GM12878 (cell line): ENCODE results near the gene PLXND1. TPM values are rescaled to one million over a fixed set of nuclear protein-coding genes. Genes with fewer than 3 reads are reported as not detected.

Source experiments
- ATAC-seq: fragments of 200-7000 bp; cut with Tn5 transposase; 3 replicates; pipeline ENCODE4 v1.9.1; 2020; ENCODE audit warnings: mild to moderate bottlenecking, moderate library complexity
- BruUV-seq: library from RNA; stranded (reverse); fragments of 400-500 nt; replicated peaks from 2 replicates; lab custom pipeline; 2021; lab: Mats Ljungman, UMichigan
- CTCF ChIA-PET: fragments of 300-600 bp; sonication (Branson Sonifier 250); formaldehyde crosslinking; extraction: SDS; loops from one replicate; lab custom pipeline; 2021; ENCODE audit warnings: inconsistent platforms; lab: Yijun Ruan, JAX
- POLR2A ChIA-PET: fragments of 350-600 bp; formaldehyde crosslinking; extraction: SDS; loops from one replicate; lab custom pipeline; 2021; ENCODE audit warnings: inconsistent platforms; lab: Charles Lee
- RAD21 ChIA-PET: fragments of 300-600 bp; sonication (Branson Sonifier 250); formaldehyde crosslinking; loops from one replicate; lab custom pipeline; 2023; ENCODE audit warnings: antibody characterized with exemption; ENCODE audit not compliant: unreplicated experiment; lab: Charles Lee
- SMC1A ChIA-PET: fragments of 300-600 bp; sonication (Branson Sonifier 250); formaldehyde crosslinking; loops from one replicate; lab custom pipeline; 2023; ENCODE audit not compliant: unreplicated experiment, uncharacterized antibody; lab: Charles Lee
- DNase-seq: peaks from one replicate; pipeline ENCODE4 v3.0.0-alpha.2; 2011; ENCODE audit warnings: low read depth, low spot score
- FAIRE-seq: peaks from 3 replicates; lab custom pipeline; 2011; peaks lifted over from hg19 to GRCh38; lab: Jason Lieb, UNC
- H2AFZ ChIP-seq: 2 replicates; pipeline ENCODE4 v1.6.0; 2011; ENCODE audit warnings: low read depth, low read length, control low read depth; ENCODE audit not compliant: control insufficient read depth
- H3K27ac ChIP-seq: 2 replicates; pipeline ENCODE4 v1.5.1; 2011; ENCODE audit warnings: control low read depth; ENCODE audit not compliant: control insufficient read depth, insufficient read depth
- H3K27me3 ChIP-seq, 2 experiments: replicated peaks in 1 of 2; 2 replicates each; pipeline versions ENCODE4 v1.6.0 to v1.6.1; 2011; ENCODE audit warnings: low read length in 1 of 2; ENCODE audit not compliant: control insufficient read depth in 2 of 2, insufficient read depth in 2 of 2
- H3K36me3 ChIP-seq, 2 experiments: 2 replicates each; pipeline ENCODE4 v1.5.1; 2011; ENCODE audit warnings: low read length in 1 of 2; ENCODE audit not compliant: control insufficient read depth in 2 of 2, insufficient read depth in 2 of 2
- H3K4me1 ChIP-seq: 2 replicates; pipeline ENCODE4 v1.6.1; 2011; ENCODE audit warnings: mild to moderate bottlenecking, low read length, moderate library complexity, mixed read lengths; ENCODE audit not compliant: control insufficient read depth, insufficient read depth
- H3K4me2 ChIP-seq: 2 replicates; pipeline ENCODE4 v1.6.0; 2011; ENCODE audit warnings: control low read depth; ENCODE audit not compliant: control insufficient read depth, insufficient read depth
- H3K4me3 ChIP-seq: fragments of 200-600 bp; sonication (generic); 2 replicates; pipeline ENCODE4 v1.5.1; 2016
- H3K79me2 ChIP-seq: 2 replicates; pipeline ENCODE4 v1.6.0; 2011; ENCODE audit warnings: low read length; ENCODE audit not compliant: control insufficient read depth, insufficient read depth
- H3K9ac ChIP-seq: 2 replicates; pipeline ENCODE4 v1.8.0; 2011; ENCODE audit warnings: low read length, control low read depth, mixed read lengths; ENCODE audit not compliant: control insufficient read depth, insufficient read depth
- H3K9me3 ChIP-seq: replicated peaks from 3 replicates; pipeline ENCODE4 v1.5.1; 2011; ENCODE audit warnings: mild to moderate bottlenecking, low read length; ENCODE audit not compliant: control insufficient read depth, insufficient read depth
- H4K20me1 ChIP-seq: 2 replicates; pipeline ENCODE4 v1.6.0; 2011; ENCODE audit not compliant: control insufficient read depth, insufficient read depth
- CUX1 ChIP-seq: IDR thresholded peaks from 2 replicates; pipeline ENCODE4 v1.6.1; 2012; ENCODE audit warnings: improper control_type of control experiment, low read depth, low read length; ENCODE audit not compliant: insufficient replicate concordance
- FOS ChIP-seq: IDR thresholded peaks from 3 replicates; pipeline ENCODE4 v1.6.1; 2011; ENCODE audit warnings: borderline replicate concordance; ENCODE audit not compliant: insufficient read length; ENCODE audit errors: extremely low read depth
- HDGF ChIP-seq: fragments of 450-650 bp; IDR thresholded peaks from 2 replicates; pipeline ENCODE4 v1.6.1; 2016; ENCODE audit warnings: antibody characterized with exemption
- IRF3 ChIP-seq: fragments of 450-650 bp; IDR thresholded peaks from 2 replicates; pipeline ENCODE4 v1.6.1; 2014; ENCODE audit warnings: mild to moderate bottlenecking
- RAD51 ChIP-seq: fragments of 450-650 bp; IDR thresholded peaks from 2 replicates; pipeline ENCODE4 v1.6.1; 2016; ENCODE audit warnings: moderate library complexity, mild to moderate bottlenecking, inconsistent platforms
- SIN3A ChIP-seq: IDR thresholded peaks from 2 replicates; pipeline ENCODE4 v1.6.1; 2012; ENCODE audit warnings: low read depth, low read length, improper control_type of control experiment
- SKIL ChIP-seq: fragments of 450-650 bp; IDR thresholded peaks from 2 replicates; pipeline ENCODE4 v1.6.1; 2017; ENCODE audit warnings: mild to moderate bottlenecking, low read depth, inconsistent platforms; ENCODE audit not compliant: poor library complexity, severe bottlenecking
- SPI1 ChIP-seq: IDR thresholded peaks from 2 replicates; pipeline ENCODE4 v1.6.1; 2011; ENCODE audit warnings: low read depth, mild to moderate bottlenecking, low read length, moderate library complexity, borderline replicate concordance; ENCODE audit not compliant: insufficient read depth
- SREBF1 ChIP-seq: IDR thresholded peaks from 2 replicates; pipeline ENCODE4 v1.6.1; 2012; ENCODE audit warnings: mild to moderate bottlenecking, low read length
- ZBTB4 ChIP-seq: fragments of 450-650 bp; formaldehyde crosslinking; IDR thresholded peaks from 2 replicates; pipeline ENCODE4 v1.4.0; 2022; ENCODE audit warnings: mild to moderate bottlenecking, moderate library complexity
- ZSCAN29 ChIP-seq: fragments of 450-650 bp; IDR thresholded peaks from 2 replicates; pipeline ENCODE4 v1.6.1; 2017; ENCODE audit warnings: mild to moderate bottlenecking, moderate library complexity
- WGBS: methylation state at CpG from one replicate; pipeline ENCODE4 v1.1.6; 2016; ENCODE audit warnings: low lambda C conversion rate; ENCODE audit not compliant: insufficient replicate concordance, insufficient coverage; ENCODE audit errors: missing lambda C conversion rate; 5-methylcytosine and 5-hydroxymethylcytosine counted together
- in situ Hi-C: fragments of 300-500 bp; cut with MboI; formaldehyde crosslinking; loops from 9 replicates; pipeline ENCODE4 v1.14.3; 2018; ENCODE audit warnings: mixed read lengths
- intact Hi-C: fragments of 100-400 bp; cut with micrococcal nuclease; formaldehyde crosslinking; loops from one replicate; pipeline ENCODE4 v1.14.2; 2022; ENCODE audit not compliant: unreplicated experiment
- polyA plus RNA-seq, 11 experiments: library from polyadenylated mRNA; depleted of rRNA in 4 of 11; unstranded in 6 of 11; stranded (reverse) in 5 of 11; fragments of >200 nt; fragmentation: Nextera tagmentation in 4 of 11; fragmentation: Illumina TruSeq in 1 of 11; extraction: Ambion mirVana in 4 of 11; extraction: Trizol in 1 of 11; gene quantifications; 1 replicate in 1 of 11; 2 replicates in 10 of 11; pipeline versions ENCODE4 v1.2.1 to v1.2.3, GENCODE V29; 2011 to 2016; ENCODE audit warnings: inconsistent platforms in 2 of 11, missing spikeins in 2 of 11, low read depth in 1 of 11
- total RNA-seq, 4 experiments: library from RNA; depleted of rRNA in 3 of 4; stranded (reverse); fragments of >200 nt in 3 of 4; fragmentation: Illumina TruSeq in 1 of 4; extraction: Trizol in 1 of 4; gene quantifications; 2 replicates each; pipeline versions ENCODE4 v1.2.1 to v1.2.3, GENCODE V29; 2013 to 2021

PLXND1 gene
- total and polyA plus RNA-seq, 10 of the 15 experiments (the other 5 are each of a cell fraction or from before 2014, with no cell fraction given): 0.01 to 2.3 (median 0.72) TPM; not detected in 7

- H4K20me1 ChIP-seq: no peaks in the 10 kb centered on the region
- no peaks in the 10 kb centered on the region for H3K4me1 ChIP-seq
- H3K27ac ChIP-seq: no peak overlapping the region
- SMC1A ChIA-PET: interaction anchor here (1.0 to 1.5 kb wide), 3 partner anchors 8 to 63 kb away, joined by 3 to 4 read pairs (median 3); no protein-coding TSS in a partner anchor
- H3K9me3 ChIP-seq: no peaks in the 10 kb centered on the region
- POLR2A ChIA-PET: interaction anchor here (0.6 kb wide), 1 partner anchor 329 kb away, joined by 3 read pairs; no protein-coding TSS in a partner anchor
- CTCF ChIA-PET: interaction anchor here (0.7 to 3.9 kb wide), 2 partner anchors 64 to 167 kb away, joined by 3 to 15 read pairs; no protein-coding TSS in a partner anchor
- H3K4me3 ChIP-seq: no peak overlapping the region
- FAIRE-seq (no peak), DNase-seq (no peak), ATAC-seq (peak; percentile 48; the same call in 2 of the 3 replicates)
- H3K27me3 ChIP-seq: peaks cover 2 to 7% of the 10 kb centered on the region in 2 experiments; a peak in 3 of 4 replicates
- no peak overlapping the region for H3K9ac ChIP-seq
- no peaks in the 10 kb centered on the region for H3K36me3 ChIP-seq
- RAD21 ChIA-PET: interaction anchor here (2.1 kb wide), 2 partner anchors 61 to 63 kb away, joined by 6 to 8 read pairs; no protein-coding TSS in a partner anchor
- H3K4me2 ChIP-seq: no peak overlapping the region
- no peak overlapping the region for H2AFZ ChIP-seq
- in situ Hi-C loops: no loop called here
- BruUV-seq: no TSS peak
- H3K79me2 ChIP-seq: no peaks in the 10 kb centered on the region
- intact Hi-C loops: no loop called here
- WGBS: 8% methylated on average over 15 of the region's 15 CpGs
- TF ChIP-seq SKIL (no peak), CUX1 (no peak), SREBF1 (no peak), HDGF (no peak), IRF3 (no peak), SPI1 (no peak), ZSCAN29 (no peak), SIN3A (no peak), RAD51 (no peak), FOS (no peak), ZBTB4 (CRISPR knock-in tag) (no peak)
Measured at GRCh38 chr3:129553719-129554118, 52.8 kb downstream of the PLXND1 start.
